Tibial artery (tissue), 4 donors: ENCODE results near the gene SH3GL1.
A peak's percentile ranks its signal among the peaks of the same experiment; 100 is the strongest.

Experiments
- DNase-seq, 2 donors: peaks; one replicate each; pipeline ENCODE4 v3.0.0-alpha.2; 2019
- H3K27ac ChIP-seq, 2 donors: fragments of 200-600 bp; sonication (generic) in 1 of 2; 1 replicate in 1 of 2; 2 replicates in 1 of 2; pipeline ENCODE4 v1.5.1; 2018 to 2019; ENCODE audit warnings: mild to moderate bottlenecking in 1 of 2
- H3K27me3 ChIP-seq, 2 donors: fragments of 200-600 bp; sonication (generic) in 1 of 2; one replicate each; pipeline versions ENCODE4 v1.5.1 to v1.6.0; 2016 to 2019
- H3K36me3 ChIP-seq, 3 donors: fragments of 200-600 bp; sonication (generic) in 2 of 3; one replicate each; pipeline ENCODE4 v1.5.1; 2016 to 2019; ENCODE audit warnings: mild to moderate bottlenecking in 2 of 3
- H3K4me1 ChIP-seq, 4 donors: fragments of 200-600 bp; sonication (generic) in 2 of 4; 1 replicate in 3 of 4; 2 replicates in 1 of 4; pipeline ENCODE4 v1.5.1; 2016 to 2019
- H3K4me3 ChIP-seq, 2 donors: fragments of 200-600 bp; sonication (generic) in 1 of 2; 1 replicate in 1 of 2; 2 replicates in 1 of 2; pipeline ENCODE4 v1.5.1; 2018 to 2019; ENCODE audit warnings: mild to moderate bottlenecking in 2 of 2
- H3K9me3 ChIP-seq, 3 donors: fragments of 200-600 bp; sonication (generic) in 1 of 3; one replicate each; pipeline ENCODE4 v1.5.1; 2016 to 2019
- CTCF ChIP-seq, 2 experiments: fragments of 200-600 bp in 1 of 2; fragments of 450-650 bp in 1 of 2; IDR thresholded peaks; one replicate each; pipeline ENCODE4 v1.5.1; 2017 to 2019; ENCODE audit warnings: antibody characterized with exemption in 2 of 2, mild to moderate bottlenecking in 1 of 2, moderate library complexity in 1 of 2
- intact Hi-C: fragments of 100-400 bp; cut with DNase I; formaldehyde crosslinking; loops from one replicate; pipeline ENCODE4 v1.15.0; 2023; ENCODE audit warnings: low total_unique reads

SH3GL1 gene

GRCh38 chr19:4369888-4370260 is 30.5 kb downstream of the SH3GL1 start:
- no peak for TF ChIP-seq CTCF (IDR thresholded peaks at IDR 0.05)
- intact Hi-C loops = no loop called here
- no peaks in the 10 kb centered on the region for H3K27me3 ChIP-seq
- no peaks in the 10 kb centered on the region for H3K9me3 ChIP-seq
- no peak overlapping the region for H3K4me3 ChIP-seq
- H3K27ac ChIP-seq = no peak overlapping the region
- DNase-seq = peak in 1 of 2 donors; percentile 68
- H3K36me3 ChIP-seq = peaks cover 18 to 24% (median 22%) of the 10 kb centered on the region in 3 donors
- H3K4me1 ChIP-seq = peaks cover 18 to 76% (median 69%) of the 10 kb centered on the region in 4 donors

GRCh38 chr19:4369109-4369887 is 31.0 kb downstream of the SH3GL1 start:
- intact Hi-C loops = no loop called here
- DNase-seq = peak in 1 of 2 donors; percentile 69
- Histone ChIP-seq H3K9me3 (no peaks in the 10 kb centered on the region), H3K4me1 (peaks cover 13 to 70% (median 63%) of the 10 kb centered on the region in 4 donors), H3K4me3 (peak overlapping the region in 1 of 2 donors; percentile 8), H3K36me3 (peaks cover 21 to 28% (median 28%) of the 10 kb centered on the region in 3 donors), H3K27me3 (no peaks in the 10 kb centered on the region), H3K27ac (no peak overlapping the region)
- TF ChIP-seq CTCF (IDR thresholded peaks at IDR 0.05) = no peak

GRCh38 chr19:4368128-4368820 is 32.1 kb downstream of the SH3GL1 start:
- no peak overlapping the region for H3K4me3 ChIP-seq
- no peaks in the 10 kb centered on the region for H3K9me3 ChIP-seq
- H3K36me3 ChIP-seq = peaks cover 32 to 38% (median 38%) of the 10 kb centered on the region in 3 donors
- H3K27ac ChIP-seq = peak overlapping the region in 1 of 2 donors; percentile 19
- intact Hi-C loops = no loop called here
- H3K27me3 ChIP-seq = no peaks in the 10 kb centered on the region
- no peak for TF ChIP-seq CTCF (IDR thresholded peaks at IDR 0.05)
- DNase-seq = peak in 1 of 2 donors; percentile 62
- peaks cover 5 to 60% (median 53%) of the 10 kb centered on the region in 4 donors for H3K4me1 ChIP-seq

GRCh38 chr19:4367781-4368127 is 32.6 kb downstream of the SH3GL1 start:
- peak overlapping the region in 1 of 2 donors; percentile 19 for H3K27ac ChIP-seq
- H3K9me3 ChIP-seq = no peaks in the 10 kb centered on the region
- DNase-seq = peak in 1 of 2 donors; percentile 58
- peaks cover 0 to 55% (median 48%) of the 10 kb centered on the region in 4 donors for H3K4me1 ChIP-seq
- peaks cover 37 to 44% (median 43%) of the 10 kb centered on the region in 3 donors for H3K36me3 ChIP-seq
- intact Hi-C loops = no loop called here
- H3K27me3 ChIP-seq = no peaks in the 10 kb centered on the region
- TF ChIP-seq CTCF (IDR thresholded peaks at IDR 0.05) = no peak
- H3K4me3 ChIP-seq = no peak overlapping the region

- H3K9me3 ChIP-seq = no peaks in the 10 kb centered on the region
- no peak for DNase-seq
- no peaks in the 10 kb centered on the region for H3K27me3 ChIP-seq
- intact Hi-C loops = no loop called here
- TF ChIP-seq CTCF (IDR thresholded peaks at IDR 0.05) = no peak
- no peak overlapping the region for H3K4me3 ChIP-seq
- peaks cover 0 to 50% (median 44%) of the 10 kb centered on the region in 4 donors for H3K4me1 ChIP-seq
- peaks cover 41 to 48% (median 48%) of the 10 kb centered on the region in 3 donors for H3K36me3 ChIP-seq
- H3K27ac ChIP-seq = no peak overlapping the region
Measured at GRCh38 chr19:4367336-4367723, 33.0 kb downstream of the SH3GL1 start.
